Karpas-422 (cell line): Measurements from ENCODE around the gene OR4D6. TPM values are rescaled to one million over a fixed set of nuclear protein-coding genes. Genes with fewer than 3 reads are reported as not detected.

Source experiments
- DNase-seq: peaks from one replicate; pipeline ENCODE4 v3.0.0-alpha.2; 2015
- H2AFZ ChIP-seq: fragments of 200-600 bp; sonication (generic); 2 replicates; pipeline ENCODE4 v1.6.1; 2014; ENCODE audit warnings: antibody characterized with exemption, low read length, mixed read lengths
- H3K27ac ChIP-seq: fragments of 200-600 bp; sonication (generic); 2 replicates; pipeline ENCODE4 v1.5.1; 2014; ENCODE audit warnings: mild to moderate bottlenecking, low read length, moderate library complexity
- H3K27me3 ChIP-seq: fragments of 200-600 bp; sonication (generic); 2 replicates; pipeline ENCODE4 v1.6.1; 2014; ENCODE audit warnings: low read length, mixed read lengths
- H3K36me3 ChIP-seq: fragments of 200-600 bp; sonication (generic); 2 replicates; pipeline ENCODE4 v1.6.1; 2014; ENCODE audit warnings: low read length, mixed read lengths; ENCODE audit not compliant: insufficient read depth
- H3K4me1 ChIP-seq: fragments of 200-600 bp; sonication (generic); 2 replicates; pipeline ENCODE4 v1.6.1; 2014; ENCODE audit warnings: mild to moderate bottlenecking, low read length, mixed read lengths
- H3K4me2 ChIP-seq: fragments of 200-600 bp; sonication (generic); 2 replicates; pipeline ENCODE4 v1.6.1; 2014; ENCODE audit warnings: low read length, low read depth, mild to moderate bottlenecking; ENCODE audit not compliant: poor library complexity, severe bottlenecking
- H3K4me3 ChIP-seq: fragments of 200-600 bp; sonication (generic); 2 replicates; pipeline ENCODE4 v1.5.1; 2014; ENCODE audit warnings: mild to moderate bottlenecking, antibody characterized with exemption, low read length, mixed read lengths
- H3K79me2 ChIP-seq: fragments of 200-600 bp; sonication (generic); 2 replicates; pipeline ENCODE4 v1.6.1; 2014; ENCODE audit warnings: mild to moderate bottlenecking, low read length, mixed read lengths
- H3K9ac ChIP-seq: fragments of 200-600 bp; sonication (generic); 2 replicates; pipeline ENCODE4 v1.6.0; 2014; ENCODE audit warnings: low read length
- H3K9me2 ChIP-seq: fragments of 200-600 bp; sonication (generic), shearing (Covaris generic); replicated peaks from 2 replicates; pipeline ENCODE4 v1.6.0; 2014; ENCODE audit warnings: mild to moderate bottlenecking, low read length, moderate library complexity; ENCODE audit not compliant: insufficient read depth
- H3K9me3 ChIP-seq: fragments of 300-700, 200-600 bp; sonication (generic); 2 replicates; pipeline ENCODE4 v1.6.1; 2014; ENCODE audit warnings: low read length, mixed read lengths
- H4K20me1 ChIP-seq: fragments of 200-600 bp; sonication (generic); 2 replicates; pipeline ENCODE4 v1.6.1; 2014; ENCODE audit warnings: mild to moderate bottlenecking, antibody characterized with exemption, low read length, low read depth; ENCODE audit not compliant: insufficient read depth
- total RNA-seq: library from RNA; depleted of rRNA; stranded (reverse); fragments of >200 nt; shearing (Covaris generic); gene quantifications from 2 replicates; pipeline ENCODE4 v1.2.3, GENCODE V29; 2014; ENCODE audit warnings: low replicate concordance

Gene OR4D6
- total RNA-seq, 1 experiment from 2014 or later: not detected

DNA sequence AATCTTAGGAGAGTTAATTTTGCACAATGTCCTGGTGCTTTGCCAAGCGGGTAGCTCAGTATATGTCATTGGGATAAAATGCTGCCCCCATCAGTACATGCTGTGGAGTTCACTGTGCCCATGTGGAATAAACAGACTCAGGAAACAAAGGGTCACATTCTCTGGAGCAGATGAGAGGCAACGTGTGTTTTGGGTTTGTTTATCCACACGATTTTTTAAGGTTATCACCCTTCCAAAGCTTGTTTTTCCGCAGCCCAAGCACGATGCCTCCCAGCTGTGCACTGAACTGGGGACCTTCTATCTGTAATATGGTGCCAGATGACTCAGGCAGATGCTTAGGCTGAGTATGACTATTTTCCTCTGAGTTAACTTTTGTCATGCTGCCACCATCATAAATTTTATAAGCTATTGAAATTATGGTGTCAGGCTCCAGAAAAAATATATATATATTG lies 6.5 kb downstream of the OR4D6 start:
- Histone ChIP-seq H3K27ac (no peak overlapping the region), H3K27me3 (no peaks in the 10 kb centered on the region), H3K4me3 (no peak overlapping the region), H3K36me3 (no peaks in the 10 kb centered on the region), H3K79me2 (no peaks in the 10 kb centered on the region), H3K9me3 (no peaks in the 10 kb centered on the region), H4K20me1 (no peaks in the 10 kb centered on the region), H3K4me2 (no peak overlapping the region), H3K4me1 (no peaks in the 10 kb centered on the region), H2AFZ (no peak overlapping the region), H3K9me2 (no peaks in the 10 kb centered on the region), H3K9ac (no peak overlapping the region)
- DNase-seq: no peak

DNA sequence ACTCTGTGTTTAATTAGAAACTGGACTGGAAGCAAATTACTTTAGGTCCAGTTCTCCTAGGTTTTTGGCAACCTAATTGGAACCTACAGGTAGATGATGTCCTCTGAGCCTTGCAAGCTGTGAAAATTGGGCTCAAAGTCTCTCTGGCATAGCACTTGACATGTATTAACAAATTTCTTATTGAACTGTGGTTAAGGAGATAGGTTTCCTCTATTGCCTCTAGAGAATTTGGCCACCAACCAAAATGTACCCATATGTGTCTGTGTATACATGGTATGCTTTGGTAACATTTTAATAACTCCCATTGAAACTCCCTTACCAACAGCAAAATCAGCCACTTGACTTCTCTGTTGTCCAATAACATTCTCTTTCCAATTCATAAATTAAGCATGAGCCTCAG lies 16.3 kb downstream of the OR4D6 start, which contains the start of gene OR4D10:
Gene OR4D10 (plus strand): TSS at position 301 of the 400 bp plus-strand sequence. CDS start 4,115 bp downstream, outside the sequence.
- Histone ChIP-seq H3K9me2 (no peaks in the 10 kb centered on the region), H3K4me1 (no peaks in the 10 kb centered on the region), H3K36me3 (no peaks in the 10 kb centered on the region), H2AFZ (no peak within 1 kb of the TSS), H3K9ac (no peak within 1 kb of the TSS), H3K27ac (no peak within 1 kb of the TSS), H3K4me3 (no peak within 1 kb of the TSS), H4K20me1 (no peaks in the 10 kb centered on the region), H3K9me3 (no peaks in the 10 kb centered on the region), H3K4me2 (no peak within 1 kb of the TSS), H3K27me3 (no peaks in the 10 kb centered on the region), H3K79me2 (no peaks in the 10 kb centered on the region)
- DNase-seq: no peak

DNA sequence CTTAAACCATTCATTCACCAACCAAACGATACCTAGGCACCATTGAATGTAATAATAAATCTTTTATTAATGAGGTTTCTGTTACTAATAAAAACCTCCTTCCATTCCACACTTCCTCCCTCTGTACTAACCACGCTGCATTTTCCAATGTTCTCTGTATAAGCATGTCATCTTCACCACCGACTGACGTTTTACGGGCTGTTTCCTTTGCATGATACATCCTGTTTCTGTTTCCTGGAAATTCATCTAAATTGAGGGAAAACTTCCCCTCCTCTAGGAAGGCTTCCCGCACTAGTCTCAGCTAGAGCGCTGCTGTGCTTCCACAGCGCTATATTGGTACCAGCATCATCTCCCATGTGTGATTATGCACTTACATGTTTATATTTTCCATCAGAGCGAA lies 18.4 kb downstream of the OR4D6 start:
- no peaks in the 10 kb centered on the region for H4K20me1 ChIP-seq
- H3K4me1 ChIP-seq: no peaks in the 10 kb centered on the region
- no peaks in the 10 kb centered on the region for H3K27me3 ChIP-seq
- H3K9me2 ChIP-seq: no peaks in the 10 kb centered on the region
- no peak overlapping the region for H3K4me3 ChIP-seq
- H2AFZ ChIP-seq: no peak overlapping the region
- H3K27ac ChIP-seq: no peak overlapping the region
- H3K36me3 ChIP-seq: no peaks in the 10 kb centered on the region
- H3K9me3 ChIP-seq: no peaks in the 10 kb centered on the region
- no peak overlapping the region for H3K9ac ChIP-seq
- no peak overlapping the region for H3K4me2 ChIP-seq
- no peak for DNase-seq
- no peaks in the 10 kb centered on the region for H3K79me2 ChIP-seq

DNA sequence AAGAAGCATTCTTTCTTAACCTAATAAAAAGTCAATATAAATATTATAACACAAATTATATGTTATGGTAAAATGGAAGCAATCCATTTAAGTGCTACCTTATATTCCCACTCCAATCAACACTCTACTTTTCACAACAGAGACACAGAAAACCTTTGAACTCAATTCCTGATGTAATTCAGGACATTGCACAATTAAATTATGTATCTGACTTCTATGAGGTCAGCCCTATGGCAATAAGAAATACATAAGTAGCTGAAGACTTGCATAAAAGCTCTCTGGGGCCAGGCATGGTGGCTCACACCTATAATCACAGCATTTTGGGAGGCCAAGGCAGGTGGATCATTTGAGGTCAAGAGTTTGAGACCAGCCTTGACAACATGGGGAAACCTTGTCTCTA lies 23.1 kb downstream of the OR4D6 start:
- no peaks in the 10 kb centered on the region for H3K4me1 ChIP-seq
- DNase-seq: no peak
- H3K4me2 ChIP-seq: no peak overlapping the region

DNA sequence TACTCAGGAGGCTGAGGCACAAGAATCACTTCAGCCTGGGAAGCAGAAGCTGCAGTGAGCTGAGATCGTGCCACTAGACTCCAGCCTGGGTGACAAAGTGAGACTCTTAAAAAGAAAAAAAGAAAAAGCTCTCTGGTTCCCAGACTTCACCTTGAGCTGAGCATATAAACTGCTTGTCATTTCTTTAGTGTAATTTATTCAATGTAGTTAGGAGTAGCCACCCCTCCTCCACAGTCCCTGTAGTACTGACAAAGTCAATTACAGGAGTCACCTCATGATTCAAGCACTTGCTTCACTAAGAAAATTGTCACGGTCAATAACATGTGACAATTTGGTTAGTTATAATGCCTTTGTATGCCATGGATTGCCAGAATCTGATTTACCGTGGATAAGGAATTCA lies 23.6 kb downstream of the OR4D6 start:
- Histone ChIP-seq H3K9me3 (no peaks in the 10 kb centered on the region), H3K79me2 (no peaks in the 10 kb centered on the region), H3K36me3 (no peaks in the 10 kb centered on the region), H3K27me3 (no peaks in the 10 kb centered on the region), H3K9ac (no peak overlapping the region), H3K4me1 (no peaks in the 10 kb centered on the region), H3K9me2 (no peaks in the 10 kb centered on the region), H3K4me2 (no peak overlapping the region), H2AFZ (no peak overlapping the region), H4K20me1 (no peaks in the 10 kb centered on the region), H3K4me3 (no peak overlapping the region), H3K27ac (no peak overlapping the region)
- no peak for DNase-seq

More for the DNA sequence above, 23.1 kb downstream of the OR4D6 start:
- Histone ChIP-seq H3K9me3 (no peaks in the 10 kb centered on the region), H3K27me3 (no peaks in the 10 kb centered on the region), H3K4me3 (no peak overlapping the region), H4K20me1 (no peaks in the 10 kb centered on the region), H3K79me2 (no peaks in the 10 kb centered on the region), H2AFZ (no peak overlapping the region), H3K36me3 (no peaks in the 10 kb centered on the region), H3K9ac (no peak overlapping the region), H3K9me2 (no peaks in the 10 kb centered on the region), H3K27ac (no peak overlapping the region)

DNA sequence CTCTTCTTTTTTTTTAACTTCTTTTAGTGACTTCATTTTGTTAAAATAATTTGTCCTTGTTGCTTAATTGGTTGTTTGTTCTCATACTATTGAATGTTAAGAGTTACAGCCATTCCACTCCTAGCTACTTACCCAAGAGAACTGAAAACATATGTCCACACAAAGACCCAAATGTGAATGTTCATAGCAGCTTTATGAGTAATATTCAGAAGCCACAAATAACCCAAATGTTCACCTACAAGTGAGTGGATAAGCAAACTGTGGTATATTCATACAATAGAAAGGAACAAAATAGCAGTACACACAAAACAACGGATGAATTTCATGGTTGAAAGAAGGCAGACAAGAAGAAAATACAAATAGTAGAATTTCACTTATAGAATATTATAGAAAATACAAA lies 45.2 kb downstream of the OR4D6 start:
- Histone ChIP-seq H3K9me3 (no peaks in the 10 kb centered on the region), H3K9ac (no peak overlapping the region), H3K9me2 (no peaks in the 10 kb centered on the region), H3K4me2 (no peak overlapping the region), H3K27ac (no peak overlapping the region), H3K79me2 (no peaks in the 10 kb centered on the region), H2AFZ (no peak overlapping the region), H3K4me3 (no peak overlapping the region), H3K4me1 (no peaks in the 10 kb centered on the region), H3K27me3 (no peaks in the 10 kb centered on the region), H3K36me3 (no peaks in the 10 kb centered on the region), H4K20me1 (no peaks in the 10 kb centered on the region)
- DNase-seq: no peak

DNA sequence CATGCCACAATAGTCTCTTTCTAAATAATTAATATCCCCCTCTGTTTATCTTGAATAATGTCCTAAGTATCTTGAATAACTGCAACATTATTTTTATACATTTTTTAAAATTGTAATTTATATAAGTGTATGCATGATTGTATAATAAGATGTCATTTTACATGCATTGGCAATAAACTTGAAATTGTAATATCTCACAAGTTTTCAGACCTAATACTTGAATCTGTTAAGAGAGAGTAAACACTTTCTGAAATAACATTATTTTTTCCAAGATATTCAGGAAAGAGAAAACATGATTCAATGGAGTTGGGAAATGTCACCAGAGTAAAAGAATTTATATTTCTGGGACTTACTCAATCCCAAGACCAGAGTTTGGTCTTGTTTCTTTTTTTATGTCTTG lies 46.5 kb downstream of the OR4D6 start, which contains the start of gene OR4D11:
Gene OR4D11 (plus strand): TSS at position 301 of the 400 bp plus-strand sequence. CDS start 0 bp downstream, at position 301.
- no peak for DNase-seq
- Histone ChIP-seq H3K79me2 (no peaks in the 10 kb centered on the region), H3K9ac (no peak within 1 kb of the TSS), H3K4me1 (no peaks in the 10 kb centered on the region), H3K9me3 (no peaks in the 10 kb centered on the region), H2AFZ (no peak within 1 kb of the TSS), H3K4me2 (no peak within 1 kb of the TSS), H4K20me1 (no peaks in the 10 kb centered on the region), H3K9me2 (no peaks in the 10 kb centered on the region), H3K4me3 (no peak within 1 kb of the TSS), H3K27me3 (no peaks in the 10 kb centered on the region), H3K36me3 (no peaks in the 10 kb centered on the region), H3K27ac (no peak within 1 kb of the TSS)
